GM12878 (cell line): ENCODE results near the gene TGFBR3. TPM values are rescaled to one million over a fixed set of nuclear protein-coding genes. Genes with fewer than 3 reads are reported as not detected.

Experiments
- ATAC-seq: fragments of 200-7000 bp; cut with Tn5 transposase; 3 replicates; pipeline ENCODE4 v1.9.1; 2020; ENCODE audit warnings: mild to moderate bottlenecking, moderate library complexity
- BruUV-seq: library from RNA; stranded (reverse); fragments of 400-500 nt; replicated peaks from 2 replicates; lab custom pipeline; 2021; lab: Mats Ljungman, UMichigan
- CTCF ChIA-PET: fragments of 300-600 bp; sonication (Branson Sonifier 250); formaldehyde crosslinking; extraction: SDS; loops from one replicate; lab custom pipeline; 2021; ENCODE audit warnings: inconsistent platforms; lab: Yijun Ruan, JAX
- POLR2A ChIA-PET: fragments of 350-600 bp; formaldehyde crosslinking; extraction: SDS; loops from one replicate; lab custom pipeline; 2021; ENCODE audit warnings: inconsistent platforms; lab: Charles Lee
- RAD21 ChIA-PET: fragments of 300-600 bp; sonication (Branson Sonifier 250); formaldehyde crosslinking; loops from one replicate; lab custom pipeline; 2023; ENCODE audit warnings: antibody characterized with exemption; ENCODE audit not compliant: unreplicated experiment; lab: Charles Lee
- SMC1A ChIA-PET: fragments of 300-600 bp; sonication (Branson Sonifier 250); formaldehyde crosslinking; loops from one replicate; lab custom pipeline; 2023; ENCODE audit not compliant: unreplicated experiment, uncharacterized antibody; lab: Charles Lee
- DNase-seq: peaks from one replicate; pipeline ENCODE4 v3.0.0-alpha.2; 2011; ENCODE audit warnings: low read depth, low spot score
- FAIRE-seq: peaks from 3 replicates; lab custom pipeline; 2011; peaks lifted over from hg19 to GRCh38; lab: Jason Lieb, UNC
- H2AFZ ChIP-seq: 2 replicates; pipeline ENCODE4 v1.6.0; 2011; ENCODE audit warnings: low read depth, low read length, control low read depth; ENCODE audit not compliant: control insufficient read depth
- H3K27ac ChIP-seq: 2 replicates; pipeline ENCODE4 v1.5.1; 2011; ENCODE audit warnings: control low read depth; ENCODE audit not compliant: control insufficient read depth, insufficient read depth
- H3K27me3 ChIP-seq, 2 experiments: replicated peaks in 1 of 2; 2 replicates each; pipeline versions ENCODE4 v1.6.0 to v1.6.1; 2011; ENCODE audit warnings: low read length in 1 of 2; ENCODE audit not compliant: control insufficient read depth in 2 of 2, insufficient read depth in 2 of 2
- H3K36me3 ChIP-seq, 2 experiments: 2 replicates each; pipeline ENCODE4 v1.5.1; 2011; ENCODE audit warnings: low read length in 1 of 2; ENCODE audit not compliant: control insufficient read depth in 2 of 2, insufficient read depth in 2 of 2
- H3K4me1 ChIP-seq: 2 replicates; pipeline ENCODE4 v1.6.1; 2011; ENCODE audit warnings: mild to moderate bottlenecking, low read length, moderate library complexity, mixed read lengths; ENCODE audit not compliant: control insufficient read depth, insufficient read depth
- H3K4me2 ChIP-seq: 2 replicates; pipeline ENCODE4 v1.6.0; 2011; ENCODE audit warnings: control low read depth; ENCODE audit not compliant: control insufficient read depth, insufficient read depth
- H3K4me3 ChIP-seq: fragments of 200-600 bp; sonication (generic); 2 replicates; pipeline ENCODE4 v1.5.1; 2016
- H3K79me2 ChIP-seq: 2 replicates; pipeline ENCODE4 v1.6.0; 2011; ENCODE audit warnings: low read length; ENCODE audit not compliant: control insufficient read depth, insufficient read depth
- H3K9ac ChIP-seq: 2 replicates; pipeline ENCODE4 v1.8.0; 2011; ENCODE audit warnings: low read length, control low read depth, mixed read lengths; ENCODE audit not compliant: control insufficient read depth, insufficient read depth
- H3K9me3 ChIP-seq: replicated peaks from 3 replicates; pipeline ENCODE4 v1.5.1; 2011; ENCODE audit warnings: mild to moderate bottlenecking, low read length; ENCODE audit not compliant: control insufficient read depth, insufficient read depth
- H4K20me1 ChIP-seq: 2 replicates; pipeline ENCODE4 v1.6.0; 2011; ENCODE audit not compliant: control insufficient read depth, insufficient read depth
- EP300 ChIP-seq, 2 experiments: fragments of 150-350 bp in 1 of 2; IDR thresholded peaks; 2 replicates each; pipeline ENCODE4 v1.6.1; 2011 to 2012; ENCODE audit warnings: low read depth in 2 of 2, low read length in 2 of 2, borderline replicate concordance in 1 of 2, improper control_type of control experiment in 1 of 2, inconsistent platforms in 1 of 2; ENCODE audit not compliant: control insufficient read depth in 1 of 2
- FOXM1 ChIP-seq: IDR thresholded peaks from 2 replicates; pipeline ENCODE4 v1.6.1; 2012; ENCODE audit warnings: low read depth, mild to moderate bottlenecking, inconsistent platforms, low read length, moderate library complexity
- MEF2B ChIP-seq: fragments of 450-650 bp; IDR thresholded peaks from 2 replicates; pipeline ENCODE4 v1.6.1; 2018; ENCODE audit warnings: mild to moderate bottlenecking, moderate library complexity; ENCODE audit not compliant: partially characterized antibody, poor library complexity, severe bottlenecking
- NFXL1 ChIP-seq: fragments of 450-650 bp; IDR thresholded peaks from 2 replicates; pipeline ENCODE4 v1.6.1; 2017; ENCODE audit warnings: antibody characterized with exemption, mild to moderate bottlenecking, borderline replicate concordance
- NFYA ChIP-seq: IDR thresholded peaks from 2 replicates; pipeline ENCODE4 v1.6.1; 2011; ENCODE audit warnings: low read depth, mild to moderate bottlenecking, low read length, improper control_type of control experiment, borderline replicate concordance
- REST ChIP-seq: IDR thresholded peaks from 2 replicates; pipeline ENCODE4 v1.6.1; 2012; ENCODE audit warnings: mild to moderate bottlenecking, low read depth, low read length
- SIX5 ChIP-seq: IDR thresholded peaks from 2 replicates; pipeline ENCODE4 v1.6.1; 2011; ENCODE audit warnings: mild to moderate bottlenecking, low read depth, low read length, moderate library complexity; ENCODE audit not compliant: severe bottlenecking
- SP1 ChIP-seq: IDR thresholded peaks from one replicate; pipeline ENCODE4 v1.6.1; 2011; ENCODE audit warnings: low read depth, low read length
- STAT1 ChIP-seq: fragments of 450-650 bp; conservative IDR thresholded peaks from 2 replicates; pipeline ENCODE4 v1.6.1; 2014; ENCODE audit warnings: antibody characterized with exemption, mild to moderate bottlenecking
- SUPT20H ChIP-seq: IDR thresholded peaks from 2 replicates; pipeline ENCODE4 v1.6.1; 2011; ENCODE audit warnings: low read depth, mild to moderate bottlenecking, low read length, moderate library complexity, borderline replicate concordance; ENCODE audit not compliant: control insufficient read depth
- TCF7 ChIP-seq: IDR thresholded peaks from 2 replicates; pipeline ENCODE4 v1.6.1; 2014; ENCODE audit warnings: antibody characterized with exemption, borderline replicate concordance
- ZNF274 ChIP-seq: IDR thresholded peaks from one replicate; pipeline ENCODE4 v1.8.0; 2011; ENCODE audit not compliant: insufficient read length, insufficient read depth
- WGBS: methylation state at CpG from one replicate; pipeline ENCODE4 v1.1.6; 2016; ENCODE audit warnings: low lambda C conversion rate; ENCODE audit not compliant: insufficient replicate concordance, insufficient coverage; ENCODE audit errors: missing lambda C conversion rate; 5-methylcytosine and 5-hydroxymethylcytosine counted together
- in situ Hi-C: fragments of 300-500 bp; cut with MboI; formaldehyde crosslinking; loops from 9 replicates; pipeline ENCODE4 v1.14.3; 2018; ENCODE audit warnings: mixed read lengths
- intact Hi-C: fragments of 100-400 bp; cut with micrococcal nuclease; formaldehyde crosslinking; loops from one replicate; pipeline ENCODE4 v1.14.2; 2022; ENCODE audit not compliant: unreplicated experiment
- polyA plus RNA-seq, 11 experiments: library from polyadenylated mRNA; depleted of rRNA in 4 of 11; unstranded in 6 of 11; stranded (reverse) in 5 of 11; fragments of >200 nt; fragmentation: Nextera tagmentation in 4 of 11; fragmentation: Illumina TruSeq in 1 of 11; extraction: Ambion mirVana in 4 of 11; extraction: Trizol in 1 of 11; gene quantifications; 1 replicate in 1 of 11; 2 replicates in 10 of 11; pipeline versions ENCODE4 v1.2.1 to v1.2.3, GENCODE V29; 2011 to 2016; ENCODE audit warnings: inconsistent platforms in 2 of 11, missing spikeins in 2 of 11, low read depth in 1 of 11
- total RNA-seq, 4 experiments: library from RNA; depleted of rRNA in 3 of 4; stranded (reverse); fragments of >200 nt in 3 of 4; fragmentation: Illumina TruSeq in 1 of 4; extraction: Trizol in 1 of 4; gene quantifications; 2 replicates each; pipeline versions ENCODE4 v1.2.1 to v1.2.3, GENCODE V29; 2013 to 2021
- TF ChIP-seq, protein P1 (sequence below): fragments of 450-650 bp; IDR thresholded peaks from 2 replicates; pipeline ENCODE4 v1.6.1; 2017; ENCODE audit warnings: low read depth, mild to moderate bottlenecking, moderate library complexity
- TF ChIP-seq, protein P2 (sequence below): fragments of 150-350 bp; IDR thresholded peaks from 2 replicates; pipeline ENCODE4 v1.6.1; 2016; ENCODE audit warnings: low read depth, low read length

Gene TGFBR3
- total and polyA plus RNA-seq, 10 of the 15 experiments (the other 5 are each of a cell fraction or from before 2014, with no cell fraction given), result 2.7 to 16.5 (median 12.6) TPM

GRCh38 chr1:91693557-91693956 is 192.4 kb downstream of the TGFBR3 start:
- no peak for TF ChIP-seq NFYA
- no peak for TF ChIP-seq EP300 (IDR thresholded peaks at IDR 0.05; ENCODE audit: borderline replicate concordance in 1 of 2, control insufficient read depth in 1 of 2, low read depth in 2 of 2, low read length in 2 of 2)
- no peak for TF ChIP-seq STAT1
- TF ChIP-seq MEF2B, result no peak
- TF ChIP-seq SIX5, result no peak
- no peak for TF ChIP-seq SUPT20H
- TF ChIP-seq FOXM1, result no peak
- no peak for TF ChIP-seq NFXL1
- TF ChIP-seq ZNF274, result no peak
- TF ChIP-seq SP1, result no peak
- TF ChIP-seq REST, result no peak
- TF ChIP-seq, protein P1, sequence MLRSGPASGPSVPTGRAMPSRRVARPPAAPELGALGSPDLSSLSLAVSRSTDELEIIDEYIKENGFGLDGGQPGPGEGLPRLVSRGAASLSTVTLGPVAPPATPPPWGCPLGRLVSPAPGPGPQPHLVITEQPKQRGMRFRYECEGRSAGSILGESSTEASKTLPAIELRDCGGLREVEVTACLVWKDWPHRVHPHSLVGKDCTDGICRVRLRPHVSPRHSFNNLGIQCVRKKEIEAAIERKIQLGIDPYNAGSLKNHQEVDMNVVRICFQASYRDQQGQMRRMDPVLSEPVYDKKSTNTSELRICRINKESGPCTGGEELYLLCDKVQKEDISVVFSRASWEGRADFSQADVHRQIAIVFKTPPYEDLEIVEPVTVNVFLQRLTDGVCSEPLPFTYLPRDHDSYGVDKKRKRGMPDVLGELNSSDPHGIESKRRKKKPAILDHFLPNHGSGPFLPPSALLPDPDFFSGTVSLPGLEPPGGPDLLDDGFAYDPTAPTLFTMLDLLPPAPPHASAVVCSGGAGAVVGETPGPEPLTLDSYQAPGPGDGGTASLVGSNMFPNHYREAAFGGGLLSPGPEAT, result no peak
- no peak for TF ChIP-seq TCF7
- TF ChIP-seq, protein P2, sequence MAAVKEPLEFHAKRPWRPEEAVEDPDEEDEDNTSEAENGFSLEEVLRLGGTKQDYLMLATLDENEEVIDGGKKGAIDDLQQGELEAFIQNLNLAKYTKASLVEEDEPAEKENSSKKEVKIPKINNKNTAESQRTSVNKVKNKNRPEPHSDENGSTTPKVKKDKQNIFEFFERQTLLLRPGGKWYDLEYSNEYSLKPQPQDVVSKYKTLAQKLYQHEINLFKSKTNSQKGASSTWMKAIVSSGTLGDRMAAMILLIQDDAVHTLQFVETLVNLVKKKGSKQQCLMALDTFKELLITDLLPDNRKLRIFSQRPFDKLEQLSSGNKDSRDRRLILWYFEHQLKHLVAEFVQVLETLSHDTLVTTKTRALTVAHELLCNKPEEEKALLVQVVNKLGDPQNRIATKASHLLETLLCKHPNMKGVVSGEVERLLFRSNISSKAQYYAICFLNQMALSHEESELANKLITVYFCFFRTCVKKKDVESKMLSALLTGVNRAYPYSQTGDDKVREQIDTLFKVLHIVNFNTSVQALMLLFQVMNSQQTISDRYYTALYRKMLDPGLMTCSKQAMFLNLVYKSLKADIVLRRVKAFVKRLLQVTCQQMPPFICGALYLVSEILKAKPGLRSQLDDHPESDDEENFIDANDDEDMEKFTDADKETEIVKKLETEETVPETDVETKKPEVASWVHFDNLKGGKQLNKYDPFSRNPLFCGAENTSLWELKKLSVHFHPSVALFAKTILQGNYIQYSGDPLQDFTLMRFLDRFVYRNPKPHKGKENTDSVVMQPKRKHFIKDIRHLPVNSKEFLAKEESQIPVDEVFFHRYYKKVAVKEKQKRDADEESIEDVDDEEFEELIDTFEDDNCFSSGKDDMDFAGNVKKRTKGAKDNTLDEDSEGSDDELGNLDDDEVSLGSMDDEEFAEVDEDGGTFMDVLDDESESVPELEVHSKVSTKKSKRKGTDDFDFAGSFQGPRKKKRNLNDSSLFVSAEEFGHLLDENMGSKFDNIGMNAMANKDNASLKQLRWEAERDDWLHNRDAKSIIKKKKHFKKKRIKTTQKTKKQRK, result no peak
- H3K4me3 ChIP-seq, result no peak overlapping the region
- no peaks in the 10 kb centered on the region for H3K27me3 ChIP-seq
- no peaks in the 10 kb centered on the region for H3K36me3 ChIP-seq
- no peak overlapping the region for H3K4me2 ChIP-seq
- no TSS peak for BruUV-seq
- CTCF ChIA-PET, result no interaction called here
- in situ Hi-C loops (no loop called here), intact Hi-C loops (no loop called here)
- ATAC-seq (no peak), DNase-seq (no peak), FAIRE-seq (no peak)
- no peak overlapping the region for H2AFZ ChIP-seq
- POLR2A ChIA-PET, result no interaction called here
- H3K79me2 ChIP-seq, result no peaks in the 10 kb centered on the region
- no peak overlapping the region for H3K9ac ChIP-seq
- peaks cover 12% of the 10 kb centered on the region; the same call in 1 of the 2 replicates for H3K4me1 ChIP-seq
- no peak overlapping the region for H3K27ac ChIP-seq
- no peaks in the 10 kb centered on the region for H4K20me1 ChIP-seq
- RAD21 ChIA-PET, result no interaction called here
- no peaks in the 10 kb centered on the region for H3K9me3 ChIP-seq
- 98% methylated on average over 2 of the region's 2 CpGs for WGBS
- SMC1A ChIA-PET, result no interaction called here
